Panc1 (cell line): Measurements from ENCODE around the gene RGL4. TPM values are rescaled to one million over a fixed set of nuclear protein-coding genes. Genes with fewer than 3 reads are reported as not detected.

Experiments used
- ATAC-seq: fragments of 200-7000 bp; cut with Tn5 transposase; 2 replicates; pipeline ENCODE4 v1.9.1; 2020; ENCODE audit warnings: mild to moderate bottlenecking, moderate library complexity
- BruUV-seq: library from RNA; stranded (reverse); fragments of 400-500 nt; replicated peaks from 2 replicates; lab custom pipeline; 2021; lab: Mats Ljungman, UMichigan
- CTCF ChIA-PET: fragments of 300-600 bp; sonication (Branson Sonifier 250); formaldehyde crosslinking; loops from one replicate; lab custom pipeline; 2022; ENCODE audit warnings: antibody characterized with exemption; lab: Charles Lee
- POLR2A ChIA-PET: fragments of 300-600 bp; sonication (Branson Sonifier 250); formaldehyde crosslinking; loops from one replicate; lab custom pipeline; 2022; ENCODE audit warnings: antibody characterized with exemption; lab: Charles Lee
- DNase-seq: peaks from one replicate; pipeline ENCODE4 v3.0.0-alpha.2; 2010; ENCODE audit warnings: low read depth, low spot score
- H3K27ac ChIP-seq: 2 replicates; pipeline ENCODE4 v1.5.1; 2011; ENCODE audit warnings: mild to moderate bottlenecking, low read length, inconsistent platforms
- H3K27me3 ChIP-seq: fragments of 200-500 bp; sonication (Bioruptor generic); 2 replicates; pipeline ENCODE4 v1.6.0; 2014; ENCODE audit warnings: low read length, inconsistent platforms; ENCODE audit not compliant: control insufficient read depth, insufficient read depth
- H3K36me3 ChIP-seq: fragments of 200-500 bp; sonication (Bioruptor generic); 2 replicates; pipeline ENCODE4 v1.5.1; 2014; ENCODE audit warnings: inconsistent platforms, mild to moderate bottlenecking, low read length, moderate library complexity; ENCODE audit not compliant: control insufficient read depth, insufficient read depth
- H3K4me1 ChIP-seq: 2 replicates; pipeline ENCODE4 v1.5.1; 2011; ENCODE audit warnings: inconsistent platforms, mild to moderate bottlenecking, low read length, moderate library complexity; ENCODE audit not compliant: control insufficient read depth, insufficient read depth
- H3K4me3 ChIP-seq, 2 experiments: 2 replicates each; pipeline ENCODE4 v1.5.1; 2011 to 2012; ENCODE audit warnings: low read depth in 2 of 2, low read length in 2 of 2, mild to moderate bottlenecking in 2 of 2, inconsistent platforms in 1 of 2, moderate library complexity in 1 of 2
- H3K9me3 ChIP-seq: fragments of 200-500 bp; sonication (Bioruptor generic); 2 replicates; pipeline ENCODE4 v1.5.1; 2014; ENCODE audit warnings: low read depth, mild to moderate bottlenecking, inconsistent platforms, low read length, moderate library complexity; ENCODE audit not compliant: control insufficient read depth, insufficient read depth
- CTCF ChIP-seq: fragments of 450-650 bp; IDR thresholded peaks from 2 replicates; pipeline ENCODE4 v1.5.1; 2017; ENCODE audit warnings: mild to moderate bottlenecking
- POLR2AphosphoS5 ChIP-seq: IDR thresholded peaks from 2 replicates; pipeline ENCODE4 v1.6.1; 2012; ENCODE audit warnings: mild to moderate bottlenecking, low read depth, low read length, moderate library complexity
- SIN3A ChIP-seq: IDR thresholded peaks from 2 replicates; pipeline ENCODE4 v1.6.1; 2012; ENCODE audit warnings: low read depth, mild to moderate bottlenecking, low read length, moderate library complexity, borderline replicate concordance; ENCODE audit not compliant: insufficient read depth
- TCF7L2 ChIP-seq: IDR thresholded peaks from 2 replicates; pipeline ENCODE4 v1.6.1; 2011; ENCODE audit warnings: mild to moderate bottlenecking, low read depth, low read length, inconsistent platforms
- in situ Hi-C: cut with HindIII; loops from 2 replicates; pipeline ENCODE4 v1.10.0; 2016; ENCODE audit warnings: low sequenced_read_pairs, low pct_unique_long_range_greater_than_20kb
- intact Hi-C: fragments of 100-400 bp; cut with micrococcal nuclease; formaldehyde crosslinking; loops from one replicate; pipeline ENCODE4 v1.10.0; 2022; ENCODE audit not compliant: unreplicated experiment
- total RNA-seq: library from RNA; stranded (reverse); gene quantifications from one replicate; pipeline ENCODE4 v1.2.1, GENCODE V29; 2021; ENCODE audit not compliant: unreplicated experiment
- TF ChIP-seq, protein P1 (sequence below), 2 experiments: IDR thresholded peaks; 2 replicates each; pipeline ENCODE4 v1.6.1; 2011 to 2012; ENCODE audit warnings: low read depth in 2 of 2, control low read depth in 1 of 2, low read length in 1 of 2, mild to moderate bottlenecking in 1 of 2, moderate library complexity in 1 of 2; ENCODE audit not compliant: insufficient read depth in 1 of 2

Gene RGL4
- total RNA-seq, 1 experiment from 2014 or later = not detected

DNA sequence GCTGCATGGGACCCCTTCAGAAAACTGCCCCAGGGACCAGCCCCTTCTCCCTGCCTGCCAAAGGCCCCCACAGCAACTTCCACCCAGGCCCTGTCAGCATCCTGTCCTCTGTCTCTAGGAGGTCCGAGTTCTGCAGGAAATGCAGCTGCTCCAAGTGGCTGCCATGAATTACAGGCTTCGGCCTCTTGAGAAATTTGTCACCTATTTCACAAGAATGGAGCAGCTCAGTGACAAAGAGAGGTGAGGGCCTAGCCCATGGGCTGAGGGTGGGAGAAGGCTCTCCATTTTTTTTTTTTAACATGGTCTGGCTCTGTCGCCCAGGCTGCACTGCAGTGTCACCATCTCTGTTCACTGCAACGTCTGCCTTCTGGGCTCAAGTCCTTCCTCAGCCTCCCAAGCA is 7.3 kb downstream of the RGL4 start:
- no peak for ATAC-seq
- in situ Hi-C loops (no loop called here), intact Hi-C loops (no loop called here)
- CTCF ChIA-PET = no interaction called here
- H3K4me3 ChIP-seq = no peak overlapping the region
- POLR2A ChIA-PET = no interaction called here
- H3K27me3 ChIP-seq = no peaks in the 10 kb centered on the region
- H3K27ac ChIP-seq = no peak overlapping the region
- H3K36me3 ChIP-seq = no peaks in the 10 kb centered on the region
- no TSS peak for BruUV-seq
- H3K9me3 ChIP-seq = no peaks in the 10 kb centered on the region
- DNase-seq = no peak
- TF ChIP-seq CTCF (no peak), POLR2AphosphoS5 (no peak), TCF7L2 (no peak), SIN3A (no peak)
- TF ChIP-seq, protein P1, sequence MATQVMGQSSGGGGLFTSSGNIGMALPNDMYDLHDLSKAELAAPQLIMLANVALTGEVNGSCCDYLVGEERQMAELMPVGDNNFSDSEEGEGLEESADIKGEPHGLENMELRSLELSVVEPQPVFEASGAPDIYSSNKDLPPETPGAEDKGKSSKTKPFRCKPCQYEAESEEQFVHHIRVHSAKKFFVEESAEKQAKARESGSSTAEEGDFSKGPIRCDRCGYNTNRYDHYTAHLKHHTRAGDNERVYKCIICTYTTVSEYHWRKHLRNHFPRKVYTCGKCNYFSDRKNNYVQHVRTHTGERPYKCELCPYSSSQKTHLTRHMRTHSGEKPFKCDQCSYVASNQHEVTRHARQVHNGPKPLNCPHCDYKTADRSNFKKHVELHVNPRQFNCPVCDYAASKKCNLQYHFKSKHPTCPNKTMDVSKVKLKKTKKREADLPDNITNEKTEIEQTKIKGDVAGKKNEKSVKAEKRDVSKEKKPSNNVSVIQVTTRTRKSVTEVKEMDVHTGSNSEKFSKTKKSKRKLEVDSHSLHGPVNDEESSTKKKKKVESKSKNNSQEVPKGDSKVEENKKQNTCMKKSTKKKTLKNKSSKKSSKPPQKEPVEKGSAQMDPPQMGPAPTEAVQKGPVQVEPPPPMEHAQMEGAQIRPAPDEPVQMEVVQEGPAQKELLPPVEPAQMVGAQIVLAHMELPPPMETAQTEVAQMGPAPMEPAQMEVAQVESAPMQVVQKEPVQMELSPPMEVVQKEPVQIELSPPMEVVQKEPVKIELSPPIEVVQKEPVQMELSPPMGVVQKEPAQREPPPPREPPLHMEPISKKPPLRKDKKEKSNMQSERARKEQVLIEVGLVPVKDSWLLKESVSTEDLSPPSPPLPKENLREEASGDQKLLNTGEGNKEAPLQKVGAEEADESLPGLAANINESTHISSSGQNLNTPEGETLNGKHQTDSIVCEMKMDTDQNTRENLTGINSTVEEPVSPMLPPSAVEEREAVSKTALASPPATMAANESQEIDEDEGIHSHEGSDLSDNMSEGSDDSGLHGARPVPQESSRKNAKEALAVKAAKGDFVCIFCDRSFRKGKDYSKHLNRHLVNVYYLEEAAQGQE (IDR thresholded peaks at IDR 0.05; ENCODE audit: insufficient read depth in 1 of 2, low read depth in 2 of 2, low read length in 1 of 2) = no peak
- no peaks in the 10 kb centered on the region for H3K4me1 ChIP-seq

GRCh38 chr22:23698673-23699235 is 7.9 kb downstream of the RGL4 start:
- BruUV-seq = no TSS peak
- POLR2A ChIA-PET = no interaction called here

More at GRCh38 chr22:23698673-23699235, 7.9 kb downstream of the RGL4 start:
- Histone ChIP-seq H3K4me1 (no peaks in the 10 kb centered on the region), H3K36me3 (no peaks in the 10 kb centered on the region), H3K27ac (no peak overlapping the region), H3K27me3 (no peaks in the 10 kb centered on the region), H3K4me3 (no peak overlapping the region), H3K9me3 (no peaks in the 10 kb centered on the region)
- ATAC-seq (no peak), DNase-seq (no peak)
- intact Hi-C loops = no loop called here
- TF ChIP-seq SIN3A (no peak), TCF7L2 (no peak), POLR2AphosphoS5 (no peak), CTCF (no peak)
- TF ChIP-seq, protein P1 (IDR thresholded peaks at IDR 0.05; ENCODE audit: insufficient read depth in 1 of 2, low read depth in 2 of 2, low read length in 1 of 2) = no peak
- CTCF ChIA-PET = no interaction called here
- in situ Hi-C loops = no loop called here
